Hypothalamus (tissue), 51 donors: ENCODE data around the gene ERLIN1.

Source experiments
- DNase-seq, 51 donors: peaks; one replicate each; lab custom pipeline; 2025; lab: John Stamatoyannopoulos, UW

Gene ERLIN1

GRCh38 chr10:100173035-100173434 is 12.8 kb downstream of the ERLIN1 start:
- DNase-seq = no peak

DNA sequence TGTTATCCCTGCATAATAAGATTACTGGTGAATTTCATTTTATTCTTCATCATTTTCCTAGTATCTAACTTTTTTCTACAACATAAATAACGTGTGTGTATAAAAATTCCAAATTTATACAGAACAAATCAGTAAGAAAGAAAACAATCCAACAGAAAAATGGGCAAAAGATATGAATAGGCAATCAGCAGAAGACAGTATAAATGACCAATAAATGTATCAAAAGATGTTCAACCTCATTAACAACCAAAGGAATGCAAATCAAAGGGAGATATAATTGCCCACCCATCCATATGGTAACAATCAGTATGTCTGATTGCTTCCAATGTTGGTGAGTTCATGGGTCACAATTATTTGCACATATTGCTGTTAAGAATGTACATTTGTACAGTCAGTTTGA is 13.5 kb downstream of the ERLIN1 start:
- no peak for DNase-seq

DNA sequence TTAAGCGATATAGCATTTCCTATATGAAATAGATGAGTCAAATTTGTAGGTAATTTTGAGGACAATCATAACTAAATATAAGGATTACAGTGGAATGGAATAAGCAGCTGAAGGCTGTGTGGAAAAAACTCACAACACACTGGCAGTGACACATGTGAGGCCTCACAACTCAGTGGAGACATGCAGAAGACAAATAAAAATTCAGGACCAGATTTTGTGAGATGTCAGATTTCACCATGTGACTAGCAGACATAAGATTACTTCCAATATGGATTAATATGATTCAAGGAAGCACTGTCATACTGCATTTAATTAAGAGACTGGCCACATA is 17.6 kb downstream of the ERLIN1 start:
- no peak for DNase-seq

DNA sequence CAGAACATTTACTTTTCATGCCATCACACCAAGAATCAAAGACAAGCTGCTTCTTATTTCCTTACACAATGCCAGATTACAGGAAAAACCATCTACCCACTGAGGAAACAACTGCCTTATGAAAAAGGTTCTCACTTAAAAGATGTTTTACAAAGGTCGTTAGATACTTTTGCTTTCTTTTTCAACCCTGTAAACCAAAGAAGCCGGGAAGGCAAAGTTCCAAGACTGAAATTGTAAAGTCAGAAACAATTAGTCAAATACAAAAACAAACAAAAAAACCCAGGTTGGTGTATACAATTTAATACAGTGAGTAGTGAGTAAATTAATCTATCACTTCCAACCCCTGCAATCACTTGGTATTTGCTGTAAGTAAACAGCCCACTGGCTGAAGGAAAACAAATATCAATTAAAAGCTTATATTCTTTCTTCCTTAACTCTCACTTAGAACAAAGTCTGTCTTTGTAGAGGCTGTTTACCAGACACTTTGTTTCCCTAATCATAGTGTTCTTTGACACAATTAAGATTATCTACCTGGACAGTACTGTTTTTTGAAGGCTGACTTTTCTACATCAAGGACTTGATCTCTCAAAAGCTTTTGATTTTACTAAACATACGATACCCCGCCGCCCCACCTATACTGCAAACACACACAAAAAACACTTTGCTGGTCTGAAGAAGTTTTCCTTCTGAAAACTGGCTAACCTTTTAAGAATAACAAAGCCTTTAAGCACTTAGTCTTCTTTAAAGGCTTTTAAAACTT is 18.1 kb downstream of the ERLIN1 start:
- DNase-seq = no peak

GRCh38 chr10:100163704-100164621 is 21.9 kb downstream of the ERLIN1 start:
- DNase-seq = no peak

DNA sequence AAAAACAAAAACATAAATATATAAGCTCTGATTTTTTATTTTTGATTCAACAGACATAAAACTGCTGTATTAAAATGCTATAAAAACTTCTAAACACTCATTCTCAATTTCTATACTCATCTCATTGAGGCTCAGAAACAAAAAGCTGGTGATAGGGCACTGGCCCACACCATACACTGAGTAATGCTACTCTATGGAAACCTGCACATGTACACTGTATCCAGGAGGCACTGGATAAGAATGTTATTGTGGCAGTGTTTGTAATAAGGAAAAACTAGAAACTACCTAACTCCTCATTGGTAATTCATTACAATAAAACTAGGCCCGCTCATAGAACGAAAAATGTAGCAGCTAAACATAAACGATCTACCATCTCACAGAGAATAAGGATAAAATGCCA is 23.1 kb downstream of the ERLIN1 start:
- no peak for DNase-seq

DNA sequence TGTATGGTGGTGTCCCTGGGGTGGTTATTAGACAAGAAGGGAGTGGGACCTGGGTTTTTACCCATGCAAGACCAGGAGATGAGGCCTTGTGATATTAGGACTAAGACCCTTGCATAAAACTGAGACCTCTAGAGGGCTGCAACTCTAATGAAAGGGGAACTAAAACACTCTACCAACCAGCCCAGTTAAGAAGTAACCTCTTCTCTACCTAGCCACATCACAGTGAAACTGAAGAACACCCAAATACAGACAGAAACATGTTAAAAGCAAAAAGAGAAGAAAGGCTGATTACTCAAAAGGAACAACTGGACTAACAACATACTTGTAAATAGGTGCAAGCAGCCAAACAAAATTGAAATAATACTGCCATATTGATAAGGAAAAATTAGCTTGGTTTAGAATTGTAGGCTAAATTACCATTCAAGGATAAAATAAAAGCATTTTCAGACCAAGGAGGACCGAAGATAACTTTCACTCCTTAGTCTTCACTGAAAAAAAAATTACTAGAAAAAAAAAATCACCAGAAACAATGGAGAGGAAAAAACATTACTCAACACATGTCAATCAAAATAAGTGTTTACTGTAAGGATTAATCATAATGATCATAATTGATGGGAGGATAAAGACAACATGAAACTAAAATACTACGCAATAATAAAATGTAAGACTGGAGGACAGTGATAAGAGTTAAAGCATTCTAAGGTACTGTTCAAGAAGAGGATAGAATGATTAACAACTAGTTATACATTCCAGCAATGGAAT is 27.6 kb downstream of the ERLIN1 start:
- no peak for DNase-seq

- no peak for DNase-seq
Observed at GRCh38 chr10:100157156-100157555, 28.7 kb downstream of the ERLIN1 start.

DNA sequence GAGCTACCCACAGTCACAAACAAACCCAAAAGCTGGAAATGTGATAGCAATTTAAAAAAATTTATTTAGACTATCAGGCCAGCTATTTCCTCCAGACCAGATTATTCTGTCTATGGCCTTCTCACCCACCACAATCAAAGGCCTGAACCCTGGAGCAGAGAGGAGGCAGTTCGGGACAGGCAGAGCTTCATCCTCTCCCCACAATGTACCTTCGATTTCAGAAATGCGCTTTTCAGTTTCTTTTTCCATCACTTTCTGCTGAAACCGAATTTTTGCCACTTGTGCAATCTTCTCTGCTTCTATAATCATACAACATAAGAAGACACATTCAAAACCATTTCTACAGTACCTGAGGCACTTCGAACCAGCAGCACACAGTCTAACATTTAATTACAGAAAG is 29.9 kb downstream of the ERLIN1 start:
- no peak for DNase-seq

GRCh38 chr10:100154666-100155065 is 31.2 kb downstream of the ERLIN1 start:
- DNase-seq = no peak

DNA sequence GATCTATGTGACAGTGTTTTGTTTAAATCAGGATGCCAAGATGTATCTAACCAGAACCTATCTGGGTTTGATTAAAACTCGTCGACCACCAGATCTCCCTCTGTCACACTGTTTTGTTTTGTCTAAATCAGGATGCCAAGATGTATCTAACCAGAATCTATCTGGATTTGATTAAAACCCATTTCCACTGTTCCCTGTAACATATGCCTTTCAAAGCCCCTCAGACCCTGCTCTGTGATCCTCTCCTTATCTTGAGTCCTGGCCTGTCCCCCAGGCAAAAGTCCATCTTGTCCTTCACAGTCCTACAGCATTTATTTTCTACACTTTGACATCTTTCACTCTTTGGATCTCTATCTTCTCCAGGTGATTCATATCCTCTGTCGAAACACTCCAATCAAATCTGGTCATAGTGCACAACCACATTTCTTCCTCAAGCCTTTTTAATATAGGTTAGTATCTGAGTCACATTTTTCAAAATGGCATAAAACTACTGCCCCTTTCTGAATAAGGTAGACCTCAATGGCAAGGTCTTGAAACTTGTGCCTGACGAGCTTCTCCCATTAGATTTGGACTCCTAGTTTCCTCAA is 32.5 kb downstream of the ERLIN1 start:
- DNase-seq = no peak

GRCh38 chr10:100151723-100152300 is 34.0 kb downstream of the ERLIN1 start:
- DNase-seq = no peak

DNA sequence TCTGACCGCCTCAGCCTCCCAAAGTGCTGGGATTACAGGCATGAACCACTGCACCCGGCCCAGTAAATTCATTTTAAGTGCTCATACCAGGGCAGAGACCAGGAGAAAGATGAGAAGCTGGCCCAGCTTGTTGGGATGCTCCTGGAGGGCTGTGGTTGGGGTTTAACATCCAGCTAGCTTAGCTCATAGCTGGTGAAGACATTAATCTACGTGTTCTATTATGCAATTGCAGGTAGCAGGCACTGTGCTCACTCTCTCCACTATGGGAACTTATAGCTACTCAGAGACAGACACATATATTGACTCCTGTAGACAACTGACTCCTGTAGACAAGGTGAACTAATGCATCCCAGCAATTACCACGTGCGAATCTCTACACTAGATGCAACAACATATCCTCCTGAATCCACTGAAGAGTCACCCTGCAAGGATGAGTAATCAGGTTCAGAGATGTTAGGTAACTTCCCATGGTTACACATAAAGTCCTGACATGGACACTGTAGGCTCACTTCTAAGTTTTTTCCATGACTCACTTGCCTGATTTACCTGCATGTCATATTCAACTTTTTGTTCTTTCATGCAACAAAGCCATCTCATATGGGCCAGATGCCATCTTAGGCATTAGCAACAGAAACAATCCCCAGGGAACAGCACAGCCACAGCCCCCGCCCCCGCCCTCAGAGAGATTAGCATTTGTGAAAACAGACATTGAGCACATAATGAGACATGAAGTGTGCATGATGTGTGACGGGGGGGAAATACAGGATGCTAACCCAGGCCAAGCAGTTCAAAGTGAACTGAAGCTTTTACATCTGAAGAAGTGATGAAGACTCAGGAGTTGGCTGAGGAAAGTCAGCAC is 37.2 kb downstream of the ERLIN1 start:
- DNase-seq = peak in 1 of 51 donors; percentile 6

GRCh38 chr10:100146875-100147650 is 38.8 kb downstream of the ERLIN1 start:
- DNase-seq = no peak

DNA sequence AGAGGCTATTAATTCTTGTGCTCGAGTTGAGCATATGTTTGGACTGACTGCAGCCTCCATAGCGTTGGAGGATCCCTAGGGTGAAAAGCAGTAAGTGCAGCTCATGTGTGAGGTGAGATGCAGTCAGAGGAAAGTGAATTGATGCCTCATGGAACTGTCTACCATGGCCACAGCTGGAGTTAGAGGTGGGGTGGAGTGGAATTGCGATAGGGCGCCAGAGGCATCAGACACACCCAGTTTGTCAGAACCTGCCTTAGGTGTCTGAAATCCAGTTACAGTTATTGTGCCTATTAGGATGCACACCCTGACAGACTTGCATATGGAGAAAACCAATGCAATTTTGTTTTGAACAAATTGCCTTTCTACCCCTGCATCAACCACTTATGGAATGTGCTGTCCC is 39.4 kb downstream of the ERLIN1 start:
- DNase-seq = no peak

GRCh38 chr10:100143756-100144155 is 42.1 kb downstream of the ERLIN1 start:
- DNase-seq = no peak

- DNase-seq = no peak
Observed at GRCh38 chr10:100141446-100142087, 44.3 kb downstream of the ERLIN1 start.

DNA sequence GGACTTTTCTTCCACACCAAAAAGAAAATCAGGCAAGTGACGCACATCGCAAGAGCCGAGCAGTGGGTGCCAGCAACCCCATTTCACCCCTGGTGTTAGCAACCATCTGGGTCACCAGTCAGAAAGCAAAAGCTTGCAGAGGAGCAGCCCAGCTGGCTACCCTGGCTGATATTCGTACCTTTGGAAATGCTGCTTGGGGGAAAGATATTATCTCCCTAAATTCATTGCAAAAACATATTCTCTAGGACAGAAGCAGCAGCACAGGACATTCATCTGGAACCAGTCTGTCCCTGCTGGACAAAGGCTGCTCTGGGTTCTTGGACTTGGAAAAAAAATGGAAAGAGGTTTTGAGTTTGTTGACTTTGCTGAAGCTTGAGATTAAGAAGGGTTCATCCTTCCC is 45.8 kb downstream of the ERLIN1 start:
- no peak for DNase-seq
